Dedifferentiated amniotic fluid mesenchymal stem cell (primary cell): Measurements from ENCODE around the gene PRPF18.
A peak's percentile ranks its signal among the peaks of the same experiment; 100 is the strongest.

Experiments used
- DNase-seq: peaks from one replicate; pipeline ENCODE4 v3.0.0-alpha.2; 2016; ENCODE audit errors: extremely low spot score

Gene PRPF18

GRCh38 chr10:13637894-13638293 is 51.1 kb downstream of the PRPF18 start:
- no peak for DNase-seq

GRCh38 chr10:13642293-13642692 is 55.5 kb downstream of the PRPF18 start:
- DNase-seq: no peak

GRCh38 chr10:13643016-13643415 is 56.3 kb downstream of the PRPF18 start:
- DNase-seq: no peak

- DNase-seq: no peak
These were observed 58.1 kb downstream of the PRPF18 start for GRCh38 chr10:13644866-13645265.

GRCh38 chr10:13648425-13648824 is 61.7 kb downstream of the PRPF18 start:
- no peak for DNase-seq

- no peak for DNase-seq
These were observed 63.2 kb downstream of the PRPF18 start for GRCh38 chr10:13649844-13650520.

- no peak for DNase-seq
These were observed 64.2 kb downstream of the PRPF18 start for GRCh38 chr10:13650961-13651360.

GRCh38 chr10:13651969-13652720 is 65.4 kb downstream of the PRPF18 start:
- no peak for DNase-seq

- DNase-seq: no peak
These were observed 66.1 kb downstream of the PRPF18 start for GRCh38 chr10:13652860-13653259.

GRCh38 chr10:13654118-13654830 is 67.5 kb downstream of the PRPF18 start:
- no peak for DNase-seq

GRCh38 chr10:13654846-13655245 is 68.1 kb downstream of the PRPF18 start:
- DNase-seq: no peak

- DNase-seq: no peak
These were observed 69.8 kb downstream of the PRPF18 start for GRCh38 chr10:13656337-13657100.

GRCh38 chr10:13657101-13657680 is 70.4 kb downstream of the PRPF18 start:
- no peak for DNase-seq

GRCh38 chr10:13658264-13658663 is 71.5 kb downstream of the PRPF18 start:
- DNase-seq: no peak

- DNase-seq: no peak
These were observed 72.3 kb downstream of the PRPF18 start for GRCh38 chr10:13658871-13659685.

- DNase-seq: peak; percentile 36
These were observed 73.3 kb downstream of the PRPF18 start for GRCh38 chr10:13659887-13660550.

- no peak for DNase-seq
These were observed 73.8 kb downstream of the PRPF18 start for GRCh38 chr10:13660551-13660920.

GRCh38 chr10:13661256-13661655 is 74.5 kb downstream of the PRPF18 start:
- no peak for DNase-seq

- DNase-seq: no peak
These were observed 78.9 kb downstream of the PRPF18 start for GRCh38 chr10:13665516-13666262.

- no peak for DNase-seq
These were observed 81.4 kb downstream of the PRPF18 start for GRCh38 chr10:13668126-13668525.
